A549 treated with Hydrocortisone at 1 μM for 4 hours (cell line): ENCODE data around the gene EML4. TPM values are rescaled to one million over a fixed set of nuclear protein-coding genes. Genes with fewer than 3 reads are reported as not detected.

Experiments
- total RNA-seq: library from RNA; stranded (reverse); fragments of 200-300 nt; extraction: Qiagen RNA extraction; gene quantifications from 5 replicates; pipeline ENCODE4 v1.2.3, GENCODE V29; 2022

Gene EML4
- 22.6 to 33.3 TPM (median 25.1 TPM) in 5 replicates for total RNA-seq

GRCh38 chr2:42169100-42169873 is at the start of gene EML4:
Gene EML4, plus strand, starts transcription at chr2:42169353. Its CDS starts 259 bp downstream, at chr2:42169612.

GRCh38 chr2:42360890-42361727 is 192.0 kb downstream of the EML4 start, which contains the start of gene COX7A2L:
Gene COX7A2L, minus strand, starts transcription at chr2:42361217. Its CDS starts 56 bp downstream, at chr2:42361161.

Other genes starting within 250 kb of the EML4 start
- 18.8 to 24.3 TPM (median 23.7 TPM) in 5 replicates for gene PKDCC, start 121.3 kb upstream of the EML4 start, total RNA-seq
- gene COX7A2L, start 191.9 kb downstream of the EML4 start, total RNA-seq, result 150 to 187 TPM (median 156 TPM) in 5 replicates